ENCODE results near the gene GPC3. TPM values are rescaled to one million over a fixed set of nuclear protein-coding genes. Genes with fewer than 3 reads are reported as not detected.

Gene GPC3
- total RNA-seq, 1 experiment from 2014 or later, result 0.98 TPM

- H3K9ac ChIP-seq (ENCODE audit: low read length), result no peak overlapping the region
- H3K4me3 ChIP-seq (replicated peaks in 1 of 2; ENCODE audit: low read depth in 1 of 2, low read length in 2 of 2), result no peak overlapping the region
- H2AFZ ChIP-seq (ENCODE audit: low read depth, low read length, poor library complexity, severe bottlenecking), result no peak overlapping the region
- H3K9me2 ChIP-seq (ENCODE audit: insufficient read depth), result no peaks in the 10 kb centered on the region
- no peaks in the 10 kb centered on the region for H4K20me1 ChIP-seq (ENCODE audit: insufficient read depth)
- H3K36me3 ChIP-seq (ENCODE audit: control insufficient read depth in 1 of 2, insufficient read depth in 2 of 2, low read length in 2 of 2), result no peaks in the 10 kb centered on the region
- BruUV-seq (replicated peaks), result no TSS peak
- ChIA-PET RAD21 (ENCODE audit: low non-redundant PET in 1 of 2, low total read pairs in 2 of 2, uncharacterized antibody in 2 of 2, unreplicated experiment in 2 of 2) (no interaction called here), POLR2A (no interaction called here), CTCF (interaction anchor here (1.5 kb wide), 1 partner anchor 126 kb away, joined by 4 read pairs; no protein-coding TSS in a partner anchor)
- no peak for ATAC-seq
- no peak overlapping the region for H3K27ac ChIP-seq (ENCODE audit: low read depth, low read length)
- no peaks in the 10 kb centered on the region for H3K9me3 ChIP-seq (ENCODE audit: control insufficient read depth in 1 of 2, insufficient read depth in 1 of 2, low read depth in 1 of 2, low read length in 2 of 2)
- no peaks in the 10 kb centered on the region for H3K27me3 ChIP-seq (ENCODE audit: insufficient read depth, low read length)
- intact Hi-C loops (cut with micrococcal nuclease), result no loop called here
- no peaks in the 10 kb centered on the region for H3K4me1 ChIP-seq (ENCODE audit: control insufficient read depth in 1 of 2, insufficient read depth in 2 of 2, low read length in 2 of 2)
- no peak overlapping the region for H3K4me2 ChIP-seq (ENCODE audit: low read length)
- TF ChIP-seq EZH2phosphoT487 (IDR thresholded peaks at IDR 0.05; ENCODE audit: borderline replicate concordance) (no peak), ATF3 (IDR thresholded peaks at IDR 0.05) (no peak), FOSL1 (IDR thresholded peaks at IDR 0.05; ENCODE audit: low read depth) (no peak), TCF7L2 (IDR thresholded peaks at IDR 0.05; ENCODE audit: borderline replicate concordance, extremely low read depth, insufficient read depth, insufficient read length) (no peak), ZNF274 (IDR thresholded peaks at IDR 0.05; ENCODE audit: low read depth, low read length) (no peak), MAX (IDR thresholded peaks at IDR 0.05) (no peak), REST (IDR thresholded peaks at IDR 0.05; ENCODE audit: low read depth) (no peak), CEBPB (IDR thresholded peaks at IDR 0.05; ENCODE audit: low read depth) (no peak), EZH2 (IDR thresholded peaks at IDR 0.05) (no peak), EGR1 (IDR thresholded peaks at IDR 0.05; ENCODE audit: low read depth) (no peak)
- DNase-seq (ENCODE audit: low read depth, low spot score), result no peak
- no peaks in the 10 kb centered on the region for H3K79me2 ChIP-seq (ENCODE audit: insufficient read depth, low read length)
Measured at GRCh38 chrX:133918361-133918771, 67.0 kb downstream of the GPC3 start.
